GM18858 (cell line): Measurements from ENCODE around the gene SEMA4D.

Experiments
- ATAC-seq: cut with Tn5 transposase; IDR thresholded peaks from one replicate; pipeline ENCODE4 v1.9.1; 2021; ENCODE audit not compliant: unreplicated experiment

SEMA4D gene

GRCh38 chr9:89468281-89468960, 29.5 kb downstream of the SEMA4D start:
- ATAC-seq, result no peak

- ATAC-seq, result peak; percentile 2
These were observed 30.7 kb downstream of the SEMA4D start for GRCh38 chr9:89467278-89467625.

DNA sequence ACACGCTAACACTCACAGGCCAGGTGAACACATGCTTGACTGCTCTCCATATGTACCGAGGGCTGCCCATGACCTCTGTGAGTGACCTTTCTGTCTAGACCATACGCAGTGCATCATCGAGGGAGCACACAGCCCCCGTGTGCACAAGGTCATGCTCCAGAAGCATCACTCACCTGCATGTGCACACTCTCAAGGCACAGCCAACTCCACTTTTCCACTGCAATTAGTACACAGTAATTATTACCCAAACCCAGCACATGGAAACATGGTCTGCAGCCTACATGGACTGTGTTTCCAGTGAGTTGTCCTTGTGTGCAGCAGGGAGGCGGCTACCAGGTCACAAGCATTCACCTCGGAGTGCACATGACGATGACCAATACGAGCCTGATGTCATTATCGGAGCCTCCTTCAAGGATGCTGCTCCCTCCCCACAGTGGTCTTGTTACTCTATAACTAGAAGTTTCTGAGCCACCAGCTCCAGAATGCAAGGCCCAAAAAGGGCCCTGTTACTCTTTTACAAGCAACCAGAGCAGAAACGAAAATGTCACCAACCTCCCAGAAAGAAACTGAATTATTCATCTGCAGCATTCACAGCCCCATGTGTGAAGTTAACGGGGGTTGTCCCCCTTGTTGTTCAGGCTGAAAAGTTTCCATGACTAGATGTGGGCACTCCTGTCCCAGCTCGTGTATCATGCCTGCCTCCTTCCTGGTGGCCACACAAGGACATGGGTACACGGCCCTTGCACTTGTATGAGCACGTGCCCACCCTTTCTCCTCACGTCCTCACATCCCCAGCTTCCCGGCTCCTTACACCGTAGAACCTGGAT, 31.2 kb downstream of the SEMA4D start:
- ATAC-seq, result peak; percentile 40

DNA sequence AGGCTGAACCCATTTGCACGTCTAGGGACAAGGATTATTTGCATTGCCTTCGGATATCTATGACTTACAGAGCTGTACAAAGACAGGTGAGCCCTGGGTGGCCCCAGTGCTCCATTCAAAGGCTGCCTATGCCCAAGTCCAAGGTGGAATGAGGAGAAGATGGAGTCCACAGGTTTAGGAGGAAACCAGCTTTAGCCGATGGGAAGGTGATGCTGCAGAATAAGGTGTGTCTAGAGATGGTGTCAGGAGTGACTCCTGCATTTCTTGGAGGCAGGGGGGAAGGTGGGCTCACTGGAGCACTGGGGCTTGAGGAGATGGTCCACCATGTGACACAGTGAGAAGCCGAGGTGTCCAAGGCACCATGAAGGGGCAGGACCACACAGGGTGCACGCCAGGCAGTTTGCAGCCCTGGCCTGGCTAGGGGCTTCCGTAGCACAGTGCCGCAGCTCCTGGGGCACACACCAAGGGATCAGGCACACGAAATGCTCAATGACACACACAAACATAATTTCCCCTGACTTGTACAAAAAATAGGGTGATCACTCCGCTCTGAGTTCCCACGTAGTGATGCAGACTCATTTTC, 32.1 kb downstream of the SEMA4D start:
- ATAC-seq, result no peak

DNA sequence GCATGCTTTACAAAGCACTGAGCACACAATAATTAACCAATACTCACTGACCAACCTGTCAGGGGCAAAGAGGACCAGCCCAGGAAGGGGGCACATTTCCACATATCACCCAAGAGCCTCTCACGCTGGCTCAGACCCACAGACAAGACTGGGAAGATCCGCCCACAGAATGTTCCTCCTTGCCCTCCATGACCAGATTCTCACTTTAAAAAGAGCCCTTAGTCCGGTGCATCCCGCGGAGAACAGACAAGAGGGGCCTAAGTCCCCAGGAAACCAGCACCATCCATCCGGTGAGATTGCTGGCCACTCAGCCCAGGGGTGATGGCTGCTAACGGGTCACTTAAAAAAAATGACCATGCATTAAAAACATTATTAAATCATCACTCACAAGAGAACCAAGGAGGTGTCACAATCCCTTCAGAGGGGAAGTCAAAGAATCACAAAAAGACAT, 32.9 kb downstream of the SEMA4D start:
- ATAC-seq, result no peak

- ATAC-seq, result no peak
These were observed 33.5 kb downstream of the SEMA4D start for GRCh38 chr9:89464300-89464901.

GRCh38 chr9:89462817-89463683, 34.9 kb downstream of the SEMA4D start:
- ATAC-seq, result no peak

DNA sequence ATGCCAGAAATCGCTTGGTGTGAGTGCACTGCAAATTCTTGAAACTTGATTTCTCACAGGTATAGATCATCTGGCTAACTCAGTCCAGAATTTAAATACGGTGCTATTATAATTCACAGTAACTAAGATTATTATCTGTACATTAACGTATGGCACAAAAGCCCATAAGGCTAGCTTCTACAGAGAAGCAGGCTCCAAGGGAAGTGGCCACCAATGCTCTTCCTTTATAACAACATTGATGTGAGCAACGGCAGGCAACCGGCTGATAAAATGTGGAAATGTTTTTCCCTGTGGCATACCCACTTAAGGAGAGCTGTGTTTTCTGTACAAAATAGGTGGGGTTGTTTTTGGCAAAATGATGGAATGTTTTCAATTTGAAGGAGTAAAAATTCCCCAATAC, 35.7 kb downstream of the SEMA4D start:
- ATAC-seq, result no peak

- no peak for ATAC-seq
These were observed 36.6 kb downstream of the SEMA4D start for GRCh38 chr9:89461265-89461664.

DNA sequence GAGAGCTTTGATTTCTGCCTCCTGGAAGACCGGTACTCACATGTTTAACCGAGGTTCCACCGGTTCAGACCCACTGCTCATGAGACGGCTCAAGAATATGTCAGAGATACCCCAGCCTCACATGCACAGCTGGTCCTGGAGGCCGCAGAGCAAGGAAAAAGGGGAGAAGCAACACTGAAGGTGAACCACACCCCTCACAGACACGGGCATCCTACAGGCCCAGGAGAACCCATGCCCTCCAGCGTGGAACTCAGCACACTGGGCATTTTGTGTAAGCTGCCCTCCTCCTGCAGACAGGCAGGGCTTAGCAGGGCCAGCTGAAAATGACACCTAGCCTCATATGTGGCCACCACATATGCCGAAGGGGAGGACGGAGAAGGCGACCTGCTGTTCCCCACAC, 37.4 kb downstream of the SEMA4D start:
- ATAC-seq, result no peak

- no peak for ATAC-seq
These were observed 39.0 kb downstream of the SEMA4D start for GRCh38 chr9:89458768-89459496.

DNA sequence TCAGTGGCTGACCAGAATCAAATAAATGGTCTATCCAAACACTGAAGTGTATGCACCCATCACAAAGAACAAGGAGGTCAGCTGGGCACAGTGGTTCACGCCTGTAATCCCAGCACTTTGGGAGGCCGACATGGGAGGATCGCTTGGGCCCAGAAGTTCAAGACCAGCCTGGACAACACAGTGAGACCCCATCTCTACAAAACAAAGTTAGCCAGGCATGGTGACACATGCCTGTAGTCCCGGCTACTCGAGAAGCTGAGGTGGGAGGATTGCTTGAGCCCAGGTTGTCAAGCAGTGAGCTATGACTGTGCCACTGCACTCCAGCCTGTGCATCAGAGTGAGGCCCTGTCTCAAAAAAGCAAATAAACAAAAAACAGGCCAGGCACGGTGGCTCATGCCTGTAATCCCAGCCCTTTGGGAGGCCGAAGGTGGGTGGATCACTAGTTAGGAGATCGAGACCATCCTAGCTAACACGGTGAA, 40.5 kb downstream of the SEMA4D start:
- no peak for ATAC-seq

DNA sequence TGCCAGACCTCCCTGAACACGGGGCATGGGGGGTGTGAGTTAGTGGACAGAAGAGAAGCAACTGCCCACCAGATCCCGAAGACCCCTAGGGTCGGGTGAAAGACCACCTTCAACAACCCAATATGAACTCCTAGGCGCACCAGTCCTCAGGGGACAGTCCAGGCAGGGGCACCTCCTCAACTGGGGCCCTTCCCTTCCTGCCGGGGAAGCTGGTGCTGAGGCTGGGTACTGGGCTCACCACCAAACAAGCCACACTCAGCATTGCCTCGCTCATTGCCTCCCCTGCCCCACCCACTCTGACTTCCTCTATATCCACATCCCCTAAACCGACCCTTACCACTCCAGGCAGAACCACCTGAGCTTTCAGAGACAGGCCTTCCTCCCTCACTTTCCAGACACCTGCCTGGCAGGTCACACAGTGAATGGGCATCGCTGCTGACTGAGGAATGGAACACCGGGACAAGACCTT, 42.5 kb downstream of the SEMA4D start:
- no peak for ATAC-seq

GRCh38 chr9:89454498-89455355, 43.2 kb downstream of the SEMA4D start:
- ATAC-seq, result no peak

DNA sequence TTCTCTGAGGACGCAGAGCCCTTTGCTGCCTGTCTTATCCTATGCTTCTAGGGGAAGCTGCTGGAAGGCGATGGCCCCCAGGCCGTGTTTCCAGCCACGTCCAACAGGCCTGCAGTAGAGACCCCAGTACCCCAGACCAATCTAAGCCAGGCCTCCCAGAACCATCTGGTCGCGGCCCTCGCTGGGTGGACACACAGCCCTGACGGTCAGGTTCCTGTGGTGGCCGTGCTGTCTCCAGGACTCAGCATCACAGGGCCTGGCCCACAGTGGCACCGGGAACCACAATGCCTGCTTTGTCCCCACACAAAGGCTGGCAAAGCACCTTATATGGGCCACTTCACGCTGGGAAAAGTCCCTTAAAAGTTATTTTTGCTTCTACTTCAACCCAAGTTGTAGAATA, 44.5 kb downstream of the SEMA4D start:
- ATAC-seq, result no peak

GRCh38 chr9:89452561-89452960, 45.4 kb downstream of the SEMA4D start:
- no peak for ATAC-seq

GRCh38 chr9:89450213-89450612, 47.7 kb downstream of the SEMA4D start:
- ATAC-seq, result no peak

DNA sequence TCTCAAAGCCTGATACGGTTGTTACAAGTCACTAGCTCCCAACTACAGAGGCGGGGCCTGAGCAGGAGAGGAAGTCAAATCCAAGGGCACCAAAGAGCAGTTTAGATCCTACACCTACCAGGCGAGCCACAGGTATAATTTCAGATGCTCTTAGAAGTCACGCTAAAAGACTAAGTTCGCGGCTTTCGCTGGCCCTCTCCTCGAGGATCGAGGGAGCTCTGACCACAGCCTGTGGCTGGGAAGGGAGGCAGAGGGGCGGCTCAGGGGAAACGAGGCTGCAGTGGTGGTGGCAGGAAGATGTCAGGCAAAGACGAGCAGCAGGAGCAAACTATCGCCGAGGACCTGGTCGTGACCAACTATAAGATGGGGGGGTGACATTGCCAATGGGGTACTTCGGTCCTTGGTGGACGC, 48.6 kb downstream of the SEMA4D start:
- no peak for ATAC-seq

DNA sequence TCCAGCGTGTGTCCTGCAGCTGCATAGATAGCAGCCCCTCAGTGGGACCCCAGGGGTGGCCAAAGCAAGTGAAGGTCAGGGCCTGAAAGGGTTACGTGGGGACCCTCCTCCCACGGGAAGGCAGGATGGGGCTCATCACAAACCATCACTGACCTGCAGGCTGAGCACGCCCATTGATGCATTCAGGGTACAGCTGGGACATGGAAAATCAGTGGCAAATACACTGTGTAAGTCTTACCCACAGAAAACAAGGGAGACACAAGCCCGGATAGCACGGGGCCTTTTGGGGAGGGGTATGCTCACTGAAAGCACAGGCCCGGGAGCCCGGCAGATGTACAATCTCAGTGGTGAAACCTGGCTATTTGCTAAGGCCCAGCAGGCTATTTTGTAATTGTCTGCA, 49.1 kb downstream of the SEMA4D start:
- ATAC-seq, result no peak
